Activated naive CD4-positive, alpha-beta T cell treated with anti-CD3 and anti-CD28 coated beads, Interleukin-2, amount 10 ng/mL, durations not matched to agents 7 days and 5 days (primary cell): ENCODE results near the gene NTF3.

ENCODE experiments used
- CTCF ChIA-PET: fragments of 350-600 bp; sonication (Branson Sonifier 250); formaldehyde crosslinking; loops from one replicate; lab custom pipeline; 2021; ENCODE audit warnings: antibody characterized with exemption; lab: Charles Lee
- DNase-seq: peaks from one replicate; pipeline ENCODE4 v3.0.0-alpha.2; 2020
- H3K27ac Mint-ChIP-seq: one replicate; pipeline ENCODE4 v1.8.0; 2021; ENCODE audit warnings: mild to moderate bottlenecking, moderate library complexity, mixed read lengths
- H3K27me3 Mint-ChIP-seq: one replicate; pipeline ENCODE4 v1.8.0; 2021; ENCODE audit warnings: mild to moderate bottlenecking, mixed read lengths
- H3K36me3 Mint-ChIP-seq: one replicate; pipeline ENCODE4 v1.8.0; 2021; ENCODE audit warnings: mixed read lengths
- H3K4me1 Mint-ChIP-seq: one replicate; pipeline ENCODE4 v1.8.0; 2021; ENCODE audit warnings: mixed read lengths
- H3K4me3 Mint-ChIP-seq: one replicate; pipeline ENCODE4 v1.8.0; 2021; ENCODE audit warnings: mild to moderate bottlenecking, moderate library complexity, mixed read lengths
- H3K9me3 Mint-ChIP-seq: one replicate; pipeline ENCODE4 v1.8.0; 2021; ENCODE audit warnings: mixed read lengths

Gene NTF3

DNA sequence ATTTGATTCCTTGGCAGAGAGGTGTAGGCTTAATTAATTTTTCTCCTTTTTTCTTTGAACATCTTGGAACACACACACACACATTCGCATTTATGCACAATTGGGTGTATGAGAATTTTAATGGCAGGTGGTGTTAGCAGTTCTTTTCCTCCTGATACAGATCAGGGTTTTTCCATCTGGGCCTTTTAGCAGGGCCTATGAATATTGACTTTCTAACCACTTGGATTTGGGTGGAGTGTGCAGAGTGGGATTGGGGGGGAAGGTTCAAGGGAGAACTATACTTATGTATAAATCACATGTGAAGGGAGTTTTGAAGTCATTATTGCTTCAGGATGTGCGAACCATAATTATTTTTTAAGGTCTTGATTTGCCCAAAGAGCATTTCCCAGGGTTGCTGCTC, 28.9 kb downstream of the NTF3 start:
- Mint-ChIP-seq H3K27ac (no peak overlapping the region), H3K27me3 (no peaks in the 10 kb centered on the region), H3K9me3 (no peaks in the 10 kb centered on the region), H3K4me3 (no peak overlapping the region), H3K36me3 (no peaks in the 10 kb centered on the region), H3K4me1 (no peaks in the 10 kb centered on the region)
- no peak for DNase-seq
- CTCF ChIA-PET, result no interaction called here

DNA sequence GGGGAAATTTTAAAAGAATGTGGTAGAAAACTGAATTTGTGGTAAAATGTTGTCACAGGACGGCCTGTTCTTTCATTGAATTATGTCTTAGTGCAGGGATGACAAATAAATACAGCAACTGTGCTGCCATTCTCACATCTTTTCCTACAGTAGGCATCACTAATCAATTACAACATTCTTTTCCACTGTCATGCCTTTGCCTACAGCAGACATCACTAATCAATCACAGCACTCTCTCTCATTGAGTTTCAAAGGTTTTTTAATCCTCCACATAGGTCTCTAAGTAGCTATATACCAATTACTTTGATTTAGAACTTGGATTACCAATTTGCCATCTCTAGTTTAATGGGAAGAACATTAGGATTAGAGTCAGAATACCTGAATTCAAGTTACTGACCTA, 30.1 kb downstream of the NTF3 start:
- Mint-ChIP-seq H3K9me3 (no peaks in the 10 kb centered on the region), H3K27ac (no peak overlapping the region), H3K4me3 (no peak overlapping the region), H3K4me1 (no peaks in the 10 kb centered on the region), H3K36me3 (no peaks in the 10 kb centered on the region), H3K27me3 (no peaks in the 10 kb centered on the region)
- no peak for DNase-seq
- CTCF ChIA-PET, result no interaction called here

DNA sequence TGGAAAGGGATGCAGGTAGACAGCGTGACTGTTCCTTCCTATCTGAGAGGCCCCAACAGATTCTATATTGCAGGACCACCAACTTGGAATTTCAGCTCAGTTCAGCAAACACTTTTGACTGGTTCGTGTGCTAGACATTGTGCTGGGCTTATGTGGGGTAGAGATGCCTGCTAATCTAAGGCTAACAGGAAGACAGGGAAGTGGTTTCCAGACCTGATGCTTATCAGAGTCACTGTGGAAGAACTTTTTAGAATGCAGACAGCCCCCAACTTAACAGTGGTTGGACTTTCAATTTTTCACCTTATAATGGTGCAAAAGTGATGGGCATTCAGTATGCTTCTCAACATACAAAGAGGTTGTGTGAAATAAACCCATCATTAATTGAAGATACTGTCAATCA, 32.2 kb downstream of the NTF3 start:
- no peak overlapping the region for H3K27ac Mint-ChIP-seq
- DNase-seq, result no peak
- no peak overlapping the region for H3K4me3 Mint-ChIP-seq
- H3K36me3 Mint-ChIP-seq, result no peaks in the 10 kb centered on the region
- no peaks in the 10 kb centered on the region for H3K27me3 Mint-ChIP-seq
- CTCF ChIA-PET, result no interaction called here
- no peaks in the 10 kb centered on the region for H3K4me1 Mint-ChIP-seq
- no peaks in the 10 kb centered on the region for H3K9me3 Mint-ChIP-seq

DNA sequence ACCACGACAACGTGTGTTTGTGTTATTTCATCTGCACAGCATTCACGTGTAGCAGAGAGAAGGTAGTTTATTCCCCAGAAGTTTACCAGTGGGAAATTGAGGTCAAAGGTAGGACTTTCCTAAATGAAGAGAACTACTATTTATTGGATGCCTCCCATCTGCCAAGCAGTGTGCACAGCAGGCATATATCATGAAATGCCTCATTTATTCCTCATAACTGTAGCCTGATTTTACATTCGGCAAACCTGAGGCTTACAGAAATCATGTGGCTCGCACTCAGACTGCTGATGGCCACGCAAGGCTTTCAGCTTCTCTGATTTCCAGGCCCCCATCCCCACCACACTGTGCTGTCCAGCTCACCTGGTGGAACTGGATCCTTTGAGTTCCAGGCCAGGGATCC, 33.5 kb downstream of the NTF3 start:
- H3K27ac Mint-ChIP-seq, result no peak overlapping the region
- no peak overlapping the region for H3K4me3 Mint-ChIP-seq
- H3K9me3 Mint-ChIP-seq, result no peaks in the 10 kb centered on the region
- H3K4me1 Mint-ChIP-seq, result no peaks in the 10 kb centered on the region
- H3K36me3 Mint-ChIP-seq, result no peaks in the 10 kb centered on the region
- CTCF ChIA-PET, result no interaction called here
- DNase-seq, result no peak
- H3K27me3 Mint-ChIP-seq, result no peaks in the 10 kb centered on the region

DNA sequence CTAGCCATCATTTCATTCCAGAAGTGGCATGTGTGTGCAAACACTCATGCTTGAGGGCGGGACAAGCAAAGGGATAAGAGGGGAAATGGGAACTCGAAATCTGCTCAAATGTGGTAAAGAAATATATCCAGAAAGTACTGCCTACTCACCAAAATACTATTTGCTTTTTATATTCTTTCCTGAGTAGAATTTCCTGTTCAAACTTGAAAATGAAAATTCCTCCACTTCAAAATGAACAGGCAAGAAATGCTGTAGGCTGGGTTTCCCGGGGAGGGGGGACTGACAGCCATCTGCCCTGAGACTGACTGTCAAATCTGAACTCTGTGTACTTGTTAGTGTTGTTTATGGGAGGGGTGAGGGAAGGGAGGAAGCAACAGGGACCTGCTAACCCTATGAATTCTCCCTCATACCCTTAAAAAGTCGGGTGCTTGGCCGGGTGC, 34.6 kb downstream of the NTF3 start:
- DNase-seq, result no peak
- Mint-ChIP-seq H3K36me3 (no peaks in the 10 kb centered on the region), H3K9me3 (no peaks in the 10 kb centered on the region), H3K27ac (no peak overlapping the region), H3K27me3 (no peaks in the 10 kb centered on the region), H3K4me3 (no peak overlapping the region), H3K4me1 (no peaks in the 10 kb centered on the region)
- CTCF ChIA-PET, result no interaction called here

DNA sequence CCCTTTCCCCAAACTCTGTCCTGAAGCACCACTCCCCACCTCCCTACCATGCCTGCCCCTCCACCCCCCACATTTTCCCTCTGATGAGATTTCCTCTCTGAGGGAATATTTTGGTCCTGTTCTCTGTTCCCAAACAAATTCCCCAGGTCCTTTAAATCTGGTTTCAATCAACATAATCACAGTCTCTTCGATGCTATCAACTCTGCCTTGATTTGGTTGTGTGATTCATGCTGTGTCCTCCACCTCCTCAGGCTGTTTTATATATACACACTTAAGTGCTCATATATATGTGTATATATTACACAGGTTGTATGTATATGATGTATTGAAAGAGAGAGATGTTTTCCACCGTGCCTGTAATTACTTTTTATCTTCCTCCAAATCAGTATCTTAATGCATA, 36.0 kb downstream of the NTF3 start:
- Mint-ChIP-seq H3K27me3 (no peaks in the 10 kb centered on the region), H3K36me3 (no peaks in the 10 kb centered on the region), H3K4me1 (no peaks in the 10 kb centered on the region), H3K4me3 (no peak overlapping the region), H3K9me3 (no peaks in the 10 kb centered on the region), H3K27ac (no peak overlapping the region)
- CTCF ChIA-PET, result no interaction called here
- DNase-seq, result no peak

DNA sequence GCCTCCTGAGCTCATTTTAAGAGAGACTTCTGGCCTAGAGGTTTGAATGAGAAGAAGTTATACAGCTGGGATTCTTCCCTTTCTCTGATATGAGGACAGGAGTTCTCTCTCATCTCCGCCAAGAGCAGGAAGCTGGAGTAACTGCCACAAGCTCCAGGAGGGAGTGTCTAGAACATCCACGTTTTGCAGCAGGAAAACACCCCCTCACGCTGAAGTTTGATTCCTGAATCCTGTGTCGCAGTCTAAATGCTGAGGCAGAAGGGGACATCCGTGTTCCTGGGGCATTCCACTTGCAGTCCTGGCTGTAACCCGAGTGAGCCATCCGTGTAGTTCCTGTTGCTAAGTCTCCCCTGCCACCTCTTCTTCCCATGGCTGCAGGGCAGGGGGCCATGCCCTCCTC, 38.3 kb downstream of the NTF3 start:
- no peaks in the 10 kb centered on the region for H3K36me3 Mint-ChIP-seq
- H3K27me3 Mint-ChIP-seq, result peaks cover 4% of the 10 kb centered on the region
- DNase-seq, result no peak
- no peaks in the 10 kb centered on the region for H3K9me3 Mint-ChIP-seq
- H3K4me3 Mint-ChIP-seq, result no peak overlapping the region
- no peak overlapping the region for H3K27ac Mint-ChIP-seq
- CTCF ChIA-PET, result no interaction called here
- no peaks in the 10 kb centered on the region for H3K4me1 Mint-ChIP-seq

DNA sequence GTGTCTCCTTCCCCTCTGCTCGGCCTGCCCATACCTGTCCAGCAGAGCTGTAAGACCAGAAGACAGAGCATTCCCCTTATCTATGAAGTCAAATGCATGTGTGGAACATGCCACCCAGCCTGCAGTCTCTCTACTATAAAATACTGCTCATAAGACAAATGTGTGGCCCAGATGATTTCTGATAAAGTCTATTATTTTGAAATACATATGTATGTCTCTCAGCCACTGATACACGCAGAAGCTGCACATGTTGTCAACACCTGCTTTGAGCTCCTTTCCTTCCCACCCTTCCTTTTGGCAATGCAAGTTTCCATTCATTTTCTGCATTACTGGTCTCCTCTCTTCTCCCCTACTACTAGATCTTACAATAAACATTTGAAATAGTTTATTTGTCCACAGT, 38.8 kb downstream of the NTF3 start:
- Mint-ChIP-seq H3K4me1 (no peaks in the 10 kb centered on the region), H3K36me3 (no peaks in the 10 kb centered on the region), H3K27me3 (peaks cover 4% of the 10 kb centered on the region), H3K27ac (no peak overlapping the region), H3K4me3 (no peak overlapping the region), H3K9me3 (no peaks in the 10 kb centered on the region)
- no peak for DNase-seq
- CTCF ChIA-PET, result no interaction called here

DNA sequence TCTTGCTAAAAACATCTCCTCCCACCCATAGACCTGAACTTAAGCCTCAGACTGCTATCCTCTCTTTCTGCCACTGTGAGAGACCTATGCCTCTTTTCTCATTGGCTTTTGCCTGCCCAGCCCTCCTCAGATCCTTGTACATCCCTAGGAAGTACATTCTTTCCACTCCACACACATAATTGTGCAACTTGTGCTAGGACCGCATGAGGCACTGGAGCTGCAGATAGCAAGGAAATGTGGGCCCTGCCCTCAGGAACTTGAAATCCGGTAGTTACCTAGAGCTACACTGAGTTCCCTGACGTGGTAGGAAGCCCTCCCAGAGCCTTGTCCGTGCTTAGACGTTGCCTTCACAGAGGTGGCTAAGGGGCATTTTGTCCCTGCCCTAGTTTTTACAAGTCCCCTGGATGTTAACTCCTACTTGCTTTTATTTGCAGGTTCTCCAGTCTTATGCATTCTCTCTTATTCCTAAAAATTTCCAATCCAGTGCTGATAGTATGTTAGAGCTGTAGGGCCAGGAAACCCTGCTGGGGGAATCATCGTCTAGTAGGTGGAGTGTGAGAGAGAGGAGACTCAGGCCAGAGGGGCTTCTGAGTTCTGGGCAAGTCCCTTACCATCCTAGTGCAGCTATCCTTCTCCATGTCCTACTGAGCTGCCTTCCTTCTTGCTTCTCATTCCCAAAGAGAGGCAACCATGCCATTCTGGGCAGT, 41.3 kb downstream of the NTF3 start:
- H3K27me3 Mint-ChIP-seq, result peaks cover 4% of the 10 kb centered on the region
- no peaks in the 10 kb centered on the region for H3K4me1 Mint-ChIP-seq
- CTCF ChIA-PET, result no interaction called here
- no peak overlapping the region for H3K27ac Mint-ChIP-seq
- H3K4me3 Mint-ChIP-seq, result no peak overlapping the region
- DNase-seq, result no peak
- H3K36me3 Mint-ChIP-seq, result no peaks in the 10 kb centered on the region
- H3K9me3 Mint-ChIP-seq, result no peaks in the 10 kb centered on the region

DNA sequence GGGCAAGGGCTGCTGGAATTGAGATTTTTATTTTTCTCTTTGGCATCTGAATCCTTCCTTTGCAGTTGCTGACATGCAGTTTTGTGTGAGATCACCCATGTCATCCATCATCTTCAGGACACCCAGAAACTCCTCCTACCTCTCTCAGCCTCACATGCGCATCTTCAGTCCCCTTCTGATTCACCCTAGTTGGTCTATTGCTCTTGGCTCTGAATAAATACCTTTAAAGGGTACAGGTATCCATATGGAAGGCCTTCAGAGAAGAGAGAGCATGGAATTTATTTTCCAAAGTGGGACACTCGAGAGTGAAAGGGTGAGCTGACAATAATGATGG, 41.8 kb downstream of the NTF3 start:
- Mint-ChIP-seq H3K36me3 (no peaks in the 10 kb centered on the region), H3K4me3 (no peak overlapping the region), H3K4me1 (no peaks in the 10 kb centered on the region), H3K27me3 (peaks cover 4% of the 10 kb centered on the region), H3K27ac (no peak overlapping the region), H3K9me3 (no peaks in the 10 kb centered on the region)
- CTCF ChIA-PET, result no interaction called here
- DNase-seq, result no peak

DNA sequence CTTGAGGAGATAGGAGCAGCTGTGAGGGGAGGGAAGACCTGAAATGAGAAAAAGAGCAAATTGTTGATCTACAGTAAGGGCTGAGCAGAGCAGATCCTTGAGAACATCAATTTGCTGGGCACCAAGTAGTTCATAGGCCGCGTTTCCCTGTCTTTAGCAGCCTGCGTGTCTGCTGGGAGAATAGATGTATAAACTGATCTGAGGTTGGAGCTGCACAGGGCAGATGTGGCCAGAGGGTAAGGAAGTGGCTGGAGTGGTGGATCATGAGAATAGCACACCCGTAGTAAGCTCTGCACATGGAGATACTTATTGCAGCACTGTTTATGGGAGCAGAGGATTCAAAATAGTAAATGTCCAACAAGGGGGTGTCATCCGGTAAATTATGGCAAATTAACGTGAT, 44.4 kb downstream of the NTF3 start:
- no peak overlapping the region for H3K27ac Mint-ChIP-seq
- DNase-seq, result no peak
- H3K36me3 Mint-ChIP-seq, result no peaks in the 10 kb centered on the region
- no peak overlapping the region for H3K4me3 Mint-ChIP-seq
- H3K9me3 Mint-ChIP-seq, result no peaks in the 10 kb centered on the region
- H3K4me1 Mint-ChIP-seq, result no peaks in the 10 kb centered on the region
- H3K27me3 Mint-ChIP-seq, result peaks cover 4% of the 10 kb centered on the region
- CTCF ChIA-PET, result no interaction called here

DNA sequence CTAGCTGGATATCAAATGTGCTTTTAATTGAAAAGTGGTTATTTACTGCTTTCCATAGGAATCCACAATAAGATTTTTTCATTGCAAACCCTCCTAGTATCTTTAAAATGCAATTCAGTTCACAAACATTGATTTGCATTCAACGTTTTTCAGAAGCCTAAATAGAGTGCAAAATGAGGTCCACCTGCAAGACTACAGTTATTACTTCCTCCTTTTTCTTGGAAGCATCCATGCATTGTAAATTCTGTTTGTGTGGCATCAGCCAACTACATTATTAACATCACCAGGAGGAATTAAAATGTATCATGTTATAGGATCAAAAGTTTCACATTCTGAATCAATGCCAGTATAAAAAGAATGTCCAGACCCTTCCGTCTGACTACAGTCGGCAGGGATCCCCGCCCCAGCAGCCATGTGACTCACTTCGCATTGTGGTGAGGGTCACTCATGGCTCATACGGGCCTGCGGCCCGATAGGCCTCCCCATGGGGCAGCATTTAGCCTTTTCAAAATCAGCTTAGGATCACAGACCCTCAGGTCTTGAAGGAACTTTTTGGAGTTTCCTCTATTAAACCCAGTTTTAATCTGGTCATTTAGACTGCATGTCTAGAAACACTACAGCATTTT, 46.3 kb downstream of the NTF3 start:
- Mint-ChIP-seq H3K27me3 (peaks cover 4% of the 10 kb centered on the region), H3K27ac (no peak overlapping the region), H3K4me3 (no peak overlapping the region), H3K9me3 (no peaks in the 10 kb centered on the region), H3K4me1 (no peaks in the 10 kb centered on the region), H3K36me3 (no peaks in the 10 kb centered on the region)
- DNase-seq, result no peak
- CTCF ChIA-PET, result no interaction called here

DNA sequence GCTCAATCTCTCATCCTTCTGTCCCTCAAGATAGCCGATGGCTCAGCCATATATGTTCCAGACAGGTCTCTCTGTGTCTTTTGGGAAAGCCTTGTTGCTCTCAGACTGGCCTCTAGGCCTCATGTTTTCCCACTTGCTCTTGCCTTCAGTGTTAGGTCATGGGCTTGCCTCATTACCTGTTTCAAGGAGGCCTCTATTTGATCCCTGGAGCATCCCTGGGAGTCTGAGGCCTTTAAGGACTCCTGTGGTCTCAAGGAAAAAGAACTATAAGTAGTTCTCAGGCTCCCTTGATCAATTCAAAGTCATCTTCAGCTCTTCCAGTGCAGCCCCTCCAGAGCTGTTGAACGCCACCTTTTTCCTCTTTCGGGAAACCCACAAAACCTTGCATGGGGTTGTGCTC, 47.9 kb downstream of the NTF3 start:
- H3K27ac Mint-ChIP-seq, result no peak overlapping the region
- H3K4me1 Mint-ChIP-seq, result no peaks in the 10 kb centered on the region
- no peaks in the 10 kb centered on the region for H3K9me3 Mint-ChIP-seq
- H3K4me3 Mint-ChIP-seq, result no peak overlapping the region
- no peaks in the 10 kb centered on the region for H3K36me3 Mint-ChIP-seq
- no peaks in the 10 kb centered on the region for H3K27me3 Mint-ChIP-seq
- CTCF ChIA-PET, result no interaction called here
- no peak for DNase-seq

DNA sequence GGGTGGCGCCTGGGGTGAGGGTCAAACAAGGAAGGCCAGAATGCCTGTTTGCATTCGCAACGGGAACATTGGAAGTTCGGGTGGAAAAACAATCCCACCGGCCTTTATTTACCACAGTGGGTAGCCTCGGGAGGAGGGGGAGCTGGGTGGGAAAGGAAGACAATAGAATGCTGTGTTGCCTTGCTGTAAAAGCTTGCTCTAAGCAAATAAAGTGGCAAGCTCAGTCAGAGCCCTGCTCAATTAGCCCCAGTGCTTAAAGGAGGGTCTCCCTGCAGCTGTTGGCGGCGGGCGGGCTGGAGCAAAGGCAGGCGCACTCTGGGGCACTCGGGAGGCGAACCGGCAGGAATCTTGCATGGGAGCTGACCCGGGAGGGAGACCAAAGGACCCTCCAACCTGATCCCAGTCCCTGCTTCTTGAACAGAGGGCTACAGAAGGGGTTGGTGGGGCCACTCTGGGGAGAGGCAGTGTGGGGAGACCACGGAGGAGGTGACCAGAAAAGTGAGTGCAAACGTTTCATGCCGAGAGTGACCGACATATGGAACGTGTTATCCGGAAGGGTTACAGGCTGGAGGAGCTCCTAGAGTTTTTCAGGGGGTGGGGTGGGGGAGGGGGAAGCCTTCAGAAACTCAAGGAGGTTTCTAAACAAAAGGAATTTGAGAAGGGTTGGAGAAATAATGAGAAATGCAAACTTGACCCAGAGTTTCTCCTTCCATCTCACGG, 48.5 kb downstream of the NTF3 start:
- CTCF ChIA-PET, result no interaction called here
- no peaks in the 10 kb centered on the region for H3K36me3 Mint-ChIP-seq
- DNase-seq, result no peak

DNA sequence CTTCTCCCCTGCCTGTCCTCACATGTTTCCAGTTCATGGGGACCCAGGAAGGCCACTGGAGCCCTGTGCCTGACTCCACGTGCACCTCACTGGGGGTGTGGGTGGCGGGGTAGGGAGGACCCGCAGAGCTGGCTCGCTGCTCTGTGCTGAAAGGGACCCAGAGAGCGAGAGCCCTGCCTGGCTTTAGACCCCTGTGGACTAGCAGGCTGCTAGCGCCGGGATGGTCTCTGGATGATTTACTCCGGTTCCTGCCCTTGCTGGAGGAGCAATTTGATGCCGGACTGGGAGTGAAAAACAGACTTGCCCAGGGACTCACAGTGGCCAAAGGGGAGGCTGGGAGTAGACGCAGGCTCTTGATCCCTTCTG, 49.0 kb downstream of the NTF3 start:
- Mint-ChIP-seq H3K4me1 (no peaks in the 10 kb centered on the region), H3K27me3 (no peaks in the 10 kb centered on the region), H3K27ac (no peak overlapping the region), H3K9me3 (no peaks in the 10 kb centered on the region), H3K4me3 (no peak overlapping the region), H3K36me3 (no peaks in the 10 kb centered on the region)
- CTCF ChIA-PET, result no interaction called here
- DNase-seq, result no peak

More for the DNA sequence above, 48.5 kb downstream of the NTF3 start:
- Mint-ChIP-seq H3K27ac (no peak overlapping the region), H3K4me1 (no peaks in the 10 kb centered on the region), H3K9me3 (no peaks in the 10 kb centered on the region), H3K4me3 (no peak overlapping the region), H3K27me3 (no peaks in the 10 kb centered on the region)
